ENCODE results near the gene AOPEP.

AOPEP gene

GRCh38 chr9:94867281-94867841, 140.9 kb downstream of the AOPEP start:
- FAIRE-seq (no peak), DNase-seq (ENCODE audit: insufficient read length, low spot score) (no peak)
- TF ChIP-seq CTCF (IDR thresholded peaks at IDR 0.05; ENCODE audit: insufficient read depth, missing control alignments) = no peak

- DNase-seq (ENCODE audit: insufficient read length, low spot score) = no peak
- FAIRE-seq = no peak
- no peak for TF ChIP-seq CTCF (IDR thresholded peaks at IDR 0.05; ENCODE audit: insufficient read depth, missing control alignments)
Observed at GRCh38 chr9:94867842-94868312, 141.4 kb downstream of the AOPEP start.

- no peak for TF ChIP-seq CTCF (IDR thresholded peaks at IDR 0.05; ENCODE audit: insufficient read depth, missing control alignments)
- DNase-seq (ENCODE audit: insufficient read length, low spot score) (no peak), FAIRE-seq (no peak)
Observed at GRCh38 chr9:94868464-94868863, 142.0 kb downstream of the AOPEP start.

- FAIRE-seq (no peak), DNase-seq (ENCODE audit: insufficient read length, low spot score) (no peak)
- no peak for TF ChIP-seq CTCF (IDR thresholded peaks at IDR 0.05; ENCODE audit: insufficient read depth, missing control alignments)
Observed at GRCh38 chr9:94869415-94869843, 142.9 kb downstream of the AOPEP start.

GRCh38 chr9:94870465-94870792, 143.9 kb downstream of the AOPEP start:
- TF ChIP-seq CTCF (IDR thresholded peaks at IDR 0.05; ENCODE audit: insufficient read depth, missing control alignments) = no peak
- FAIRE-seq (no peak), DNase-seq (ENCODE audit: insufficient read length, low spot score) (no peak)

GRCh38 chr9:94870793-94871558, 144.5 kb downstream of the AOPEP start:
- TF ChIP-seq CTCF (IDR thresholded peaks at IDR 0.05; ENCODE audit: insufficient read depth, missing control alignments) = no peak
- FAIRE-seq = no peak
- no peak for DNase-seq (ENCODE audit: insufficient read length, low spot score)

Data from D721Med (cell line).